Adrenal gland (tissue), 12 donors: ENCODE measurements around the gene NOCT. TPM values are rescaled to one million over a fixed set of nuclear protein-coding genes. Genes with fewer than 3 reads are reported as not detected.
A peak's percentile ranks its signal among the peaks of the same experiment; 100 is the strongest.
"Not testable (repeated sequence)": the region's sequence is repeated elsewhere in the genome, so short reads cannot be mapped to it uniquely, and the experiment has no call there.

ENCODE experiments used
- DNase-seq, 7 donors: peaks; one replicate each; pipeline ENCODE4 v3.0.0-alpha.2; 2019 to 2020
- H3K27ac ChIP-seq, 5 donors: fragments of 200-600 bp; sonication (generic) in 4 of 5; 1 replicate in 3 of 5; 2 replicates in 2 of 5; pipeline versions ENCODE4 v1.5.1 to v1.8.0; 2016 to 2020; ENCODE audit warnings: mild to moderate bottlenecking in 1 of 5
- H3K27me3 ChIP-seq: fragments of 200-600 bp; 2 replicates; pipeline ENCODE4 v1.8.0; 2021
- H3K36me3 ChIP-seq, 2 donors: fragments of 200-600 bp; replicated peaks in 1 of 2; 1 replicate in 1 of 2; 2 replicates in 1 of 2; pipeline versions ENCODE4 v1.5.1 to v1.8.0; 2018 to 2022
- H3K4me1 ChIP-seq, 2 donors: fragments of 200-600 bp; replicated peaks in 1 of 2; 1 replicate in 1 of 2; 2 replicates in 1 of 2; pipeline versions ENCODE4 v1.5.1 to v1.8.0; 2018 to 2021
- H3K4me3 ChIP-seq, 4 donors: fragments of 200-600 bp; sonication (generic) in 3 of 4; one replicate each; pipeline ENCODE4 v1.5.1; 2016 to 2018
- H3K9me3 ChIP-seq, 3 donors: fragments of 200-600 bp; sonication (generic) in 1 of 3; replicated peaks in 1 of 3; 1 replicate in 2 of 3; 2 replicates in 1 of 3; pipeline versions ENCODE4 v1.5.1 to v1.8.0; 2016 to 2021
- CTCF ChIP-seq, 6 experiments: fragments of 450-650 bp in 4 of 6; fragments of 200-600 bp in 2 of 6; sonication (generic) in 1 of 6; IDR thresholded peaks; 1 replicate in 5 of 6; 2 replicates in 1 of 6; pipeline versions ENCODE4 v1.5.1 to v1.8.0; 2016 to 2021; ENCODE audit warnings: antibody characterized with exemption in 6 of 6, mild to moderate bottlenecking in 2 of 6, moderate library complexity in 1 of 6
- POLR2A ChIP-seq, 2 donors: fragments of 450-650 bp; IDR thresholded peaks; one replicate each; pipeline ENCODE4 v1.6.1; 2017; ENCODE audit warnings: antibody characterized with exemption in 2 of 2, mild to moderate bottlenecking in 2 of 2, moderate library complexity in 1 of 2
- WGBS, 4 donors: extraction: QIAGEN DNeasy Blood & Tissue Kit in 2 of 4; methylation state at CpG; one replicate each; pipeline versions ENCODE4 v1.1.5 to v1.1.7; 2013 to 2017; 5-methylcytosine and 5-hydroxymethylcytosine counted together
- intact Hi-C, 2 donors: fragments of 100-400 bp; cut with DNase I; formaldehyde crosslinking; loops; one replicate each; pipeline versions ENCODE4 v1.14.1 to v1.15.0; 2022 to 2023
- polyA plus RNA-seq, 3 donors: library from polyadenylated mRNA; stranded (reverse); fragments of 200-250 nt in 2 of 3; fragments of 350-450 nt in 1 of 3; fragmentation: Illumina TruSeq in 1 of 3; extraction: RNeasy Lipid Tissue Mini Kit (QIAGEN cat#74804) in 1 of 3; gene quantifications; one replicate each; pipeline ENCODE4 v1.2.3, GENCODE V29; 2013 to 2014
- total RNA-seq, 9 donors: library from RNA; depleted of rRNA in 4 of 9; stranded (reverse); fragments of >200 nt in 4 of 9; fragments of 120-200 nt in 1 of 9; fragmentation: NEBNext Ultra II Directional in 1 of 9; extraction: Animal tissue kit (Norgen Biotek cat#: 25700) in 1 of 9; gene quantifications; one replicate each; pipeline versions ENCODE4 v1.1.0 to v1.2.4, GENCODE V29; 2013 to 2023
- donor health status: healthy with polysubstance abuse.
- donor health status: Bipolar disorder and iron deficiency.
- donor health status: DM: yes; HTN: yes; CAD: no.
- donor health status: DM: no; HTN: no; CAD: no.
- donor health status: DM: no; HTN: no; CAD: no.
- donor health status: DM: yes; HTN: yes; CAD: no.

Gene NOCT
- total and polyA plus RNA-seq, 12 donors = 1.2 to 17.0 (median 6.4) TPM

GRCh38 chr4:138984647-138985046 lies 30.9 kb upstream of the NOCT start:
- WGBS, 4 donors = 85 to 100% (median 90%) methylated on average over 1 of the region's 1 CpG
- peaks cover 10 to 16% of the 10 kb centered on the region in 2 donors for H3K4me1 ChIP-seq

GRCh38 chr4:138992676-138993075 lies 22.9 kb upstream of the NOCT start:
- WGBS, 4 donors = 89 to 100% (median 97%) methylated on average over 2 of the region's 2 CpGs
- no peak overlapping the region for H3K4me3 ChIP-seq
- no peak overlapping the region for H3K27ac ChIP-seq
- H3K27me3 ChIP-seq = no peaks in the 10 kb centered on the region
- no peaks in the 10 kb centered on the region for H3K36me3 ChIP-seq
- intact Hi-C loops = no loop called here
- H3K9me3 ChIP-seq = no peaks in the 10 kb centered on the region
- DNase-seq = no peak
- no peaks in the 10 kb centered on the region for H3K4me1 ChIP-seq
- TF ChIP-seq POLR2A (IDR thresholded peaks at IDR 0.05) (no peak), CTCF (IDR thresholded peaks at IDR 0.05) (no peak)

More at GRCh38 chr4:138984647-138985046, 30.9 kb upstream of the NOCT start:
- no peaks in the 10 kb centered on the region for H3K36me3 ChIP-seq
- H3K27me3 ChIP-seq = no peaks in the 10 kb centered on the region
- H3K9me3 ChIP-seq = no peaks in the 10 kb centered on the region
- no peak overlapping the region for H3K4me3 ChIP-seq
- H3K27ac ChIP-seq = no peak overlapping the region
- TF ChIP-seq CTCF (IDR thresholded peaks at IDR 0.05) (no peak), POLR2A (IDR thresholded peaks at IDR 0.05) (no peak)
- no peak for DNase-seq
- intact Hi-C loops = no loop called here

- no peaks in the 10 kb centered on the region for H3K27me3 ChIP-seq
- no peak overlapping the region for H3K4me3 ChIP-seq
- H3K4me1 ChIP-seq = no peaks in the 10 kb centered on the region
- 73 to 87% (median 79%) methylated on average over 6 of the region's 6 CpGs for WGBS, 4 donors
- intact Hi-C loops = no loop called here
- no peak for TF ChIP-seq CTCF (IDR thresholded peaks at IDR 0.05)
- no peak for TF ChIP-seq POLR2A (IDR thresholded peaks at IDR 0.05)
- no peak overlapping the region for H3K27ac ChIP-seq
- no peaks in the 10 kb centered on the region for H3K9me3 ChIP-seq
- DNase-seq = no peak
- no peaks in the 10 kb centered on the region for H3K36me3 ChIP-seq
Measured at GRCh38 chr4:138996090-138996489, 19.5 kb upstream of the NOCT start.

GRCh38 chr4:138999666-139000065 lies 15.9 kb upstream of the NOCT start:
- DNase-seq = no peak
- WGBS, 4 donors = 91 to 96% (median 93%) methylated on average over 5 to 6 of the region's 6 CpGs
- Histone ChIP-seq H3K9me3 (no peaks in the 10 kb centered on the region), H3K4me1 (no peaks in the 10 kb centered on the region), H3K4me3 (no peak overlapping the region), H3K27ac (no peak overlapping the region), H3K36me3 (no peaks in the 10 kb centered on the region), H3K27me3 (no peaks in the 10 kb centered on the region)
- intact Hi-C loops = no loop called here
- TF ChIP-seq POLR2A (IDR thresholded peaks at IDR 0.05) (no peak), CTCF (IDR thresholded peaks at IDR 0.05) (no peak)

GRCh38 chr4:139000134-139000533 lies 15.4 kb upstream of the NOCT start:
- H3K4me1 ChIP-seq, H3K9me3 ChIP-seq, intact Hi-C loops, H3K4me3 ChIP-seq, H3K27me3 ChIP-seq, H3K27ac ChIP-seq, H3K36me3 ChIP-seq: not testable (repeated sequence)
- DNase-seq = peak in 1 of 7 donors; percentile 23
- WGBS, 4 donors = 82 to 91% (median 86%) methylated on average over 5 of the region's 5 CpGs

GRCh38 chr4:139001430-139001829 lies 14.2 kb upstream of the NOCT start:
- H3K27ac ChIP-seq, intact Hi-C loops, H3K4me3 ChIP-seq, H3K27me3 ChIP-seq, H3K4me1 ChIP-seq, H3K9me3 ChIP-seq, H3K36me3 ChIP-seq: not testable (repeated sequence)
- 86 to 95% (median 90%) methylated on average over 6 to 7 of the region's 7 CpGs for WGBS, 4 donors
- DNase-seq = peak in 1 of 7 donors; percentile 29

- H3K4me1 ChIP-seq, H3K27ac ChIP-seq, H3K36me3 ChIP-seq, H3K27me3 ChIP-seq, DNase-seq, H3K4me3 ChIP-seq, H3K9me3 ChIP-seq, intact Hi-C loops: not testable (repeated sequence)
- 80 to 100% (median 96%) methylated on average over 4 of the region's 4 CpGs for WGBS, 4 donors
Measured at GRCh38 chr4:139003668-139004067, 11.9 kb upstream of the NOCT start.
